Stimulated activated CD8-positive, alpha-beta memory T cell treated with anti-CD3 and anti-CD28 coated beads, Interleukin-7, amount 100 ng/mL, for 1 hour (primary cell): ENCODE measurements around the gene SPTSSA.
A peak's percentile ranks its signal among the peaks of the same experiment; 100 is the strongest.
"Not testable (repeated sequence)": the region's sequence is repeated elsewhere in the genome, so short reads cannot be mapped to it uniquely, and the experiment has no call there.

ENCODE experiments used
- DNase-seq, 2 donors: peaks; one replicate each; pipeline ENCODE4 v3.0.0-alpha.2; 2020; ENCODE audit warnings: low read depth in 2 of 2

Gene SPTSSA, protein sequence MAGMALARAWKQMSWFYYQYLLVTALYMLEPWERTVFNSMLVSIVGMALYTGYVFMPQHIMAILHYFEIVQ

GRCh38 chr14:34462132-34462893 lies at the start of gene SPTSSA:
Gene SPTSSA, minus strand, starts transcription at chr14:34462240. Its CDS starts 33 bp downstream, at chr14:34462207.
- DNase-seq, result peak; percentile 71 to 79

- no peak for DNase-seq
Measured at GRCh38 chr14:34507884-34508283, 45.8 kb upstream of the SPTSSA start.

GRCh38 chr14:34507459-34507858 lies 45.4 kb upstream of the SPTSSA start:
- DNase-seq, result no peak

- DNase-seq, result not testable (repeated sequence)
Measured at GRCh38 chr14:34505124-34505491, 43.1 kb upstream of the SPTSSA start.

GRCh38 chr14:34504027-34504426 lies 42.0 kb upstream of the SPTSSA start:
- not testable (repeated sequence) for DNase-seq

GRCh38 chr14:34502545-34503225 lies 40.6 kb upstream of the SPTSSA start:
- no peak for DNase-seq

GRCh38 chr14:34502001-34502400 lies 40.0 kb upstream of the SPTSSA start:
- DNase-seq, result no peak

DNA sequence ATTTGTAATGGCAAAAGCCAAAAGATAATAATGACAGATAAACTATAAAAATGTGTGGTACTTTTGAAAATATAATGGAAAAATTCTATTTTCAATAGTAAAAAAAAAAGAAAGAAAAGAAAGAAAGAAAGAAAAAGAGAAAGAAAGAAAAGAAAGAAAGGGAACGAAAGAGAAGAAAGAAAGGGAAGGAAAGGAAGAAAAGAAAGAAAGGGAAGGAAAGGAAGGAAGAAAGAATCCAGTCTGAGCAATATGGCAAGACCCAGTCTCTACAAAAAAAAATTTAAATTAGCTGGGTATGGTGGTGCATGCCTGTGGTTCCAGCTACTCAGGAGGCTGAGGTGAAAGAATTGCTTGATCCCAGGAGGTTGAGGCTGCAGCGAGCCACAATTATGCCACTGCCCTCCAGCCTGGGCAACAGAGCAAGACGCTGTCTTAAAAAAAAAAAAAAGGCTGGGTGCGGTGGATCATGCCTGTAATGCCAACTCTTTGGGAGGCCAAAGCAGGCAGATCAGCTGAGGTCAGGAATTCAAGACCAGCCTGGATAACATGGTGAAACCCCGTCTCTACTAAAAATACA lies 39.1 kb upstream of the SPTSSA start:
- no peak for DNase-seq

GRCh38 chr14:34498684-34499412 lies 36.8 kb upstream of the SPTSSA start:
- DNase-seq, result no peak

DNA sequence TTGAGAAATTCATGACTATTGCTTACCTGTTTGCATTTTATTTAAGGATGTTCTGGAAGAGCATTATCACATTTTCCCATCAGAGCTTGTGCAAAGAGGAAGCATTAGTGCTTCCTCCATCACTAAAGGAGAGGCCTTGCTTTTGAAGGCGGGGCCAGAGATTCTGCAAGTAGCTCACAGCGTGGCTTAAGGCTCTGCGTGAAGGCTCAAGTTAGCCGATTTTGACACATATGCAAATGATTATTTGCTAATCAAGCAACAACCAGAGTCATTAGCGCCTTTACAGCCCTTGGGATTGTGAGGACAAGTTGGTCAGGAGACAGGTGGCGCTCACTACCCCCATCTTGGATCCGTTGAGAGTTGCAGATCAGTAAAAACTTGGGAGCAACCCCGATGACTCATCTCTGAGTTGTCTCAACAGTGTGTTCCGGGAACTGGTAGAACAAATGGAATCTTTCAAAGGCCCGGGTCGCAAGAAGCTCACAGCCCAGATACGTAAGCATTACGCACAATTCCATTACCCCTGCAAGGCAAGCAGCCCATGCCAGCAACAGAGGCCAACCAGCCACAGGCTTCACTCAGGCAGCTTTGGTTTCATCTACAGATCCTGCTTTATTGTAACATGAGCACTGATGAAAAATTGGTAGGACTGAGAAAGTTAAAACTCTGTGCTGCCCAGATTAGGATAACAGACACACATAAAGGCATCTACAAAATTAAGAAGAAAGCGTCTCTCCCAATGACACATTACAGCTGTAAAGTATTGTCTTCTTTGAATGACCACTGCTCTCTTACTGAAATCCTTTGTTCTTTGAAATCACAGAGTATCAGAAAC lies 34.9 kb upstream of the SPTSSA start:
- DNase-seq, result no peak

GRCh38 chr14:34496007-34496678 lies 34.1 kb upstream of the SPTSSA start:
- no peak for DNase-seq

DNA sequence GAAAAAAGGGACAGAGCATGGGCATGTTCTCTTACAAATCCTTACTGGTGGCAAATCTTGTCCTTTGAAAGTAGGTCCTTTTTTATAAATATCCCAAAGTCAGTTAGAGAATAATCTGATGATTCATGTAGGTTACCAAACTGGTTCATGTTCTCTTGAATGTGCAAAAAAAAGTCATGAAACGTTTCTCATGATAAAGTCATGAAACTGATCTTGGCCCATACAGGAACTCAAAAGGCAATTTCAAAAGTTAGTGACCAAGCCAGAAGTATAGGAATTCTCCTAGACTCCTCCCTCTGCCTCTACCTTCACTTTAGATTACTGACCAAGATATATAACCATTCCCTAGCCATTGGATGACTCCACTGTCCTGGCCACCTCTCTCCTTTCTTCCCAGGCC lies 27.3 kb upstream of the SPTSSA start:
- DNase-seq, result no peak

GRCh38 chr14:34488528-34488927 lies 26.5 kb upstream of the SPTSSA start:
- no peak for DNase-seq

DNA sequence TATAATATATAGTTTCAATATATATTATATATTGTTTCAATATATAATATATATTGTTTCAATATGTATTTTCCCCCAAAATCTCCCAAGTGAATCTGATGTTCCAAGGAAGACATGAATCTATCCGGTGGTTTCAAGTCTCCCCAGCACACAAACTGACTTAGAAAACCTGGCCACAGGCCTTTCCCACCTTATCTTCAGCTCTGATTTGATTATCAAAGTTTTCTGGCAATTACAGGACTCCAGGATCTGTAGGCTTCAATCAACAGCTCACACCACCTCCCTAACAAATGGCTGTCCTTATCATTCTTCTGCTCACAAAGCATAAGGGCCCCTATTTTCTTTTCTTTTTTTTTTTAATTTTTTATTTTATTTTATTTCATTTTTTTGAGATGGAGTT lies 22.7 kb upstream of the SPTSSA start:
- no peak for DNase-seq

DNA sequence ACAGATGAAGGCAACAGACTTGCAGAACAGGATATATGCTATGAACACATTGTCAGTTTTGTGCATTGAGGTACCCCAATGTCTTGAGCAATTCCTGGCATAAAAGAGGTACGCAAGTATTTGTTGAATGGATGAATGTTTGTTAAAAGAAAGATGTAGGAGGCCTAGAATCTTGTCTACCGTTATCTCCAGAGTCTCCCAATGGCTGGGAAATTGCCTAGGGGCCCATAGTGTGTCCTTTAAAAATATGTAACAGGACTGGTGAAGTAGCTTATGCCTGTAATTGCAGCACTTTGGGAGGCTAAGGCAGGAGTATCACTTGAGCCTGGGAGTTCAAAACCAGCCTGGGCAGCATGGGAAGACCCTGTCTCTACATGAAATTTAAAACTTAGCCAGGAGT lies 20.4 kb upstream of the SPTSSA start:
- DNase-seq, result no peak

DNA sequence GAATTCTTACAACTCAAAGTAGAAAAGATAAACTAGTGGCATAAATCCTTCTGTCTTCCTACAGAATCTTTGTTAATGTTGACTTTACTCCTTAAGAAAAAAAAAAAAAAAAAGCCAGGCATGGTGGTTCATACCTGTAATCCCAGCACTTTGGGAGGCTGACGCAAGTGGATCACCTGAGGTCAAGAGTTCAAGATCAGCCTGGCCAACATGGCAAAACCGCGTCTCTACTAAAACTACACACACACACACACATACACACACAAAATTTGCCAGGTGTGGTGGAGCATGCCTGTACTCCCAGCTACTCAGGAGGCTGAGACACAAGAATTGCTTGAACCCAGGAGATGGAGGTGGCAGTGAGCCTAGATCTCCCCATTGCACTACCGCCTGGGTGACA lies 17.7 kb upstream of the SPTSSA start:
- no peak for DNase-seq

- DNase-seq, result no peak
Measured at GRCh38 chr14:34478261-34478660, 16.2 kb upstream of the SPTSSA start.

DNA sequence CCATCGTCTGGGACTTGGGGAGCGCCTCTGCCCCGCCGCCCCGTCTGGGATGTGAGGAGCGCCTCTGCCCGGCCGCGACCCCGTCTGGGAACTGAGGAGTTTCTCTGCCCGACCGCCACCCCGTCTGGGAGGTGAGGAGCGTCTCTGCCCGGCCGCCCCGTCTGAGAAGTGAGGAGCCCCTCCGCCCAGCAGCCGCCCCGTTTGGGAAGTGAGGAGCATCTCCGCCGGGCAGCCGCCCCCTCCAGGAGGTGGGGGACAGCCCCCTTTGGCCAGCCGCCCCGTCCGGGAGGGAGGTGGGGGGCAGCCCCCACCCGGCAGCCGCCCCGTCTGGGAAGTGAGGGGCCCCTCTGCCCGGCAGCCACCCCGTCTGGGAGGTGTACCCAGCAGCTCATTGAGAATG lies 14.0 kb upstream of the SPTSSA start:
- DNase-seq, result not testable (repeated sequence)

- no peak for DNase-seq
Measured at GRCh38 chr14:34475163-34475562, 13.1 kb upstream of the SPTSSA start.

GRCh38 chr14:34474187-34474679 lies 12.2 kb upstream of the SPTSSA start:
- no peak for DNase-seq
